ENCODE data around the gene FRMD4A.
"Not testable (repeated sequence)": the region's sequence is repeated elsewhere in the genome, so short reads cannot be mapped to it uniquely, and the experiment has no call there.

The FRMD4A gene

DNA sequence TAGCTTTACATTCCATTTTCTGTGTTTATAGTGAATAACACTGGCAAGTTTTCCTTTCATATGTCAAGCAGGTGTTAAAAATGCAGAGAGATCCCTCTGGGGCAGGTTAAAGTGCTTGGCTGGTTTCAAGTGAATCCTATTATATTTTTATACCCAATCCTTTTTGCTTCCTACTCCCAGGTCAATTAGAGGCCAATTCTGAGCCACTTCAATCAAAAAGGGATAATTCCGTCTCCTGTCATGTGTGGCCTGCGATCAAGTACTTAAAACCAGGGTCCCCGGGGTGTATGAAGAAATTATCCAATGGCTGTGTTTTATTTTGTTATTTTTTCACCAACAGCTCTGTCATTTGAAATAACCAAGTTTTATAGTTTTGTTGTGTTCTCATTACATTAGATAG is 430.8 kb downstream of the FRMD4A start:
- ChIA-PET CTCF (interaction anchor here (1.3 to 1.5 kb wide), 2 partner anchors 61 to 116 kb away, joined by 3 read pairs; no protein-coding TSS in a partner anchor), POLR2A (no interaction called here)
- DNase-seq (ENCODE audit: extremely low spot score), result no peak
- TF ChIP-seq, protein P1, sequence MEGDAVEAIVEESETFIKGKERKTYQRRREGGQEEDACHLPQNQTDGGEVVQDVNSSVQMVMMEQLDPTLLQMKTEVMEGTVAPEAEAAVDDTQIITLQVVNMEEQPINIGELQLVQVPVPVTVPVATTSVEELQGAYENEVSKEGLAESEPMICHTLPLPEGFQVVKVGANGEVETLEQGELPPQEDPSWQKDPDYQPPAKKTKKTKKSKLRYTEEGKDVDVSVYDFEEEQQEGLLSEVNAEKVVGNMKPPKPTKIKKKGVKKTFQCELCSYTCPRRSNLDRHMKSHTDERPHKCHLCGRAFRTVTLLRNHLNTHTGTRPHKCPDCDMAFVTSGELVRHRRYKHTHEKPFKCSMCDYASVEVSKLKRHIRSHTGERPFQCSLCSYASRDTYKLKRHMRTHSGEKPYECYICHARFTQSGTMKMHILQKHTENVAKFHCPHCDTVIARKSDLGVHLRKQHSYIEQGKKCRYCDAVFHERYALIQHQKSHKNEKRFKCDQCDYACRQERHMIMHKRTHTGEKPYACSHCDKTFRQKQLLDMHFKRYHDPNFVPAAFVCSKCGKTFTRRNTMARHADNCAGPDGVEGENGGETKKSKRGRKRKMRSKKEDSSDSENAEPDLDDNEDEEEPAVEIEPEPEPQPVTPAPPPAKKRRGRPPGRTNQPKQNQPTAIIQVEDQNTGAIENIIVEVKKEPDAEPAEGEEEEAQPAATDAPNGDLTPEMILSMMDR (IDR thresholded peaks at IDR 0.05; ENCODE audit: control extremely low read depth, extremely low read depth, low read depth, missing control alignments), result no peak

DNA sequence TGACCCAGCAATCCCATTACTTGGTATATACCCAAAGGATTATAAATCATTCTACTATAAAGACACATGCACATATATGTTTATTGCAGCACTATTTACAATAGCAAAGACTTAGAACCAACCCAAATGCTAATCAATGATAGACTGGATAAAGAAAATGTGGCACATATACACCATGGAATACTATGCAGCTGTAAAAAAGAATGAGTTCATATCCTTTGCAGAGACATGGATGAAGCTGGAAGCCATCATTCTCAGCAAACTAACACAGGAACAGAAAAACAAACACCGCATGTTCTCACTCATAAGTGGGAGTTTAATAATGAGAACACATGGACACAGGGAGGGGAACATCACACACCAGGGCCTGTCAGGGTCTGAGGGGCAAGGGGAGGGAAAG is 434.6 kb downstream of the FRMD4A start:
- CTCF ChIA-PET; POLR2A ChIA-PET; DNase-seq (ENCODE audit: extremely low spot score): not testable (repeated sequence)

DNA sequence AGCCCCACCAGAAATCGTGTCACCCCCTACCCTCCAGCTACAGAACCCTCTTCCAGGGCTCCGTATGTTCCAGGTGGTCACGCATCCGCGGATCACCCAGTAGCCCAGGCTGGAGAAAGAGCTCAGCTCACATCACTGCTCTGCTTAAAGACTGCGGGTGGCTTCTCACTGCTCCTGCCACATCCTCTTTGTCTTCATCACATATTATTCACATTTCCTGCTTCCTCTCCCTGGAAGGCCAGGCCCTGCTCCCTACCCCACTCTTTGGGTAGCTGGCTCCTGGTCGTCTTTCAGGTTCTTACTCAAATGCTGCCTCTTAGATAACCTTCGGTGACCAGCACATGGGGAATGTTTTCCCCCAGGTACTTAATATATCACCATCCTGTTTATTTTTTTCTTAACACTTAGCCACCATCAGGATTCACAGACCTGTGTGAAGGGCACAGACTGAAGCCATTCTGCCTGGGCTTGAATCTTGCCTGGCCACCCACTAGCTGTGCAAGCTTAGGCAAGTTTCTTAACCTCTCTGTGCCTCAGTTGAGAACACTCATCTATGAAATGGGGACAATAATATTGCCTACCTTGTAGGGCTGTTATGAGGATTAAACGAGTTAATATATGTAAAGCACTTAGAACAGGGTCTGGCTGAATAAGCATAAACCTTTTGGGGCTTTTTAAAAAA is 436.2 kb downstream of the FRMD4A start:
- ChIA-PET POLR2A (interaction anchor here (0.6 kb wide), 1 partner anchor 10 kb away, joined by 5 read pairs; no protein-coding TSS in a partner anchor), CTCF (interaction anchor here (1.8 kb wide), 1 partner anchor 19 kb away, joined by 5 read pairs; no protein-coding TSS in a partner anchor)
- DNase-seq (ENCODE audit: extremely low spot score), result no peak
- TF ChIP-seq, protein P1 (IDR thresholded peaks at IDR 0.05; ENCODE audit: control extremely low read depth, extremely low read depth, low read depth, missing control alignments), result no peak

DNA sequence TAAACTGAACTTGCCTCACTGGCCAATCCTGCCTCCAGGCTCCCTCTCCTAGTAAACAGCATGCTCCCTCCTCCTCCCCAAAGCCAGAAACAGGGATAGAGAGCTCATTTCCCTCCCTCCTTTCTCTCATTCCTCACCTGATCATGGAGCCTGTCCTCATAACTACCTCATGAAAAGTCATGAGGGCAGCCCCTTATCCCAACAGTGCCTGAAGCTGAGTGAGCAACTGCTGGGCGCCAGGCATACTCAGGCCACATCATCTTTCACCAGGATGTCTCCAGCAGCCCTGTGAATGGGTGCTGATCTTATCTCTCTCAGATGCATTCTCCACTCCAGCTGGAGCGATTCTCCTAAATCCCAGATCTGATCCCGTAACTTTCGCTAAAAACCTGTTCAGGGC is 436.8 kb downstream of the FRMD4A start:
- CTCF ChIA-PET, result interaction anchor here (1.8 kb wide), 1 partner anchor 18 kb away, joined by 5 read pairs; no protein-coding TSS in a partner anchor
- TF ChIP-seq, protein P1 (IDR thresholded peaks at IDR 0.05; ENCODE audit: control extremely low read depth, extremely low read depth, low read depth, missing control alignments), result no peak

DNA sequence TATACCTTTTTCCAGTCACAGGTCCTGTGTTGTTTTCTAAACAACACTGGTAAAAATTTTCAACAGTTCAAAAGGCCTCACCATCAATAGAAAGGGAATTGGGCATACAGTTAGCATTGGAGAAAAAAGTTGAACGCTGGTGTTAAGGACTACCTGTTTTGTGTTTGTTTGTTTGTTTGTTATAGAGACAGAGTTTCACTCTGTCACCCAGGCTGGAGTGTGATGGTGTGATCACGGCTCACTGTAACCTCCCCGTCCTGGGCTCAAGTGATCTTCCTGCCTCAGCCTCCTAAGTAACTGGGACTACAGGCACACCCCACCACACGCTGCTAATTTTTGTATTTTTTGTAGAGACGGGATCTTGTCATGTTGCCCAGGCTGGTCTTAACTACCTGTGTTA is 437.9 kb downstream of the FRMD4A start:
- ChIA-PET CTCF (interaction anchor here (1.3 to 1.8 kb wide), 2 partner anchors 17 to 89 kb away, joined by 3 to 5 read pairs; no protein-coding TSS in a partner anchor), POLR2A (no interaction called here)
- DNase-seq (ENCODE audit: extremely low spot score), result no peak
- TF ChIP-seq, protein P1 (IDR thresholded peaks at IDR 0.05; ENCODE audit: control extremely low read depth, extremely low read depth, low read depth, missing control alignments), result no peak

More for the DNA sequence above, 436.8 kb downstream of the FRMD4A start:
- POLR2A ChIA-PET, result interaction anchor here (0.6 kb wide), 1 partner anchor 10 kb away, joined by 5 read pairs; no protein-coding TSS in a partner anchor
- DNase-seq (ENCODE audit: extremely low spot score), result no peak

DNA sequence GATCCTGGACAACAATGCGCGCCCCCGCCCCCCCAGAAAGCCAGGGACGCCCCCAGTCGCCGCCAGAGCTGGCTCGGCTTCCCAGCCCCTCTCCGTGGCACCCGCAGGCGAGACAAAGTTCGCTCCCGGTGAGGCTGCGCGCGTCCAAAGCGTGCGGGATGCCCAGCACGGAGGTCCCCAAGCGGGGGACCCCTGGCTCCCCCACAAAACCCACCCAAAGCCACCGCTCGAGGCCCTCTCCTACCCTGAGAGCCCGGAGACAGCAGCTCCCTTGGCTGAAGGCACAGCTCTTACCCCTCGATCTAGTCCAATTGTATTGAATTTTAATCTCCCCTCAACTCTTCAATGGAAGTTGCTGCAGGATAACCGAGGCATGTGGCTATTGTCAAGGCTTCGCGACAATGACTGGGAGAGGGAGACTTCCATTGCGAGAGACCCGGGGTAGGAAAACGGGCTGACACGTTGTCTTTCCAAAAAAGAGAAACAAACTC is 438.7 kb downstream of the FRMD4A start:
- no peak for DNase-seq (ENCODE audit: extremely low spot score)
- POLR2A ChIA-PET, result no interaction called here
- CTCF ChIA-PET, result interaction anchor here (1.3 kb wide), 1 partner anchor 90 kb away, joined by 3 read pairs; no protein-coding TSS in a partner anchor
- TF ChIP-seq, protein P1 (IDR thresholded peaks at IDR 0.05; ENCODE audit: control extremely low read depth, extremely low read depth, low read depth, missing control alignments), result no peak
